Activated naive CD4-positive, alpha-beta T cell treated with anti-CD3 and anti-CD28 coated beads for 36 hours (primary cell): ENCODE data around the gene ADGB. TPM values are rescaled to one million over a fixed set of nuclear protein-coding genes. Genes with fewer than 3 reads are reported as not detected.

Experiments
- CTCF ChIA-PET: fragments of 350-600 bp; sonication (Branson Sonifier 250); formaldehyde crosslinking; loops from one replicate; lab custom pipeline; 2021; ENCODE audit warnings: antibody characterized with exemption; lab: Charles Lee
- DNase-seq: peaks from one replicate; pipeline ENCODE4 v3.0.0-alpha.2; 2020
- H3K27ac Mint-ChIP-seq: one replicate; pipeline ENCODE4 v1.8.0; 2021; ENCODE audit warnings: mild to moderate bottlenecking, mixed read lengths
- H3K27me3 Mint-ChIP-seq: one replicate; pipeline ENCODE4 v1.8.0; 2021; ENCODE audit warnings: low read depth, mixed read lengths
- H3K36me3 Mint-ChIP-seq: one replicate; pipeline ENCODE4 v1.8.0; 2021; ENCODE audit warnings: low read depth, mixed read lengths
- H3K4me1 Mint-ChIP-seq: one replicate; pipeline ENCODE4 v1.8.0; 2021; ENCODE audit warnings: low read depth, mixed read lengths
- H3K4me3 Mint-ChIP-seq: one replicate; pipeline ENCODE4 v1.8.0; 2021; ENCODE audit warnings: mild to moderate bottlenecking, moderate library complexity, mixed read lengths
- H3K9me3 Mint-ChIP-seq: one replicate; pipeline ENCODE4 v1.8.0; 2021; ENCODE audit warnings: mixed read lengths
- intact Hi-C: fragments of 100-400 bp; cut with micrococcal nuclease; formaldehyde crosslinking; loops from one replicate; pipeline ENCODE4 v1.15.1; 2023
- total RNA-seq, 2 experiments: library from RNA; stranded (reverse); gene quantifications; one replicate each; pipeline ENCODE4 v1.2.3, GENCODE V29; 2021

Gene ADGB
- total RNA-seq, 2 experiments from 2014 or later = not detected

- H3K36me3 Mint-ChIP-seq = no peaks in the 10 kb centered on the region
- no peaks in the 10 kb centered on the region for H3K27me3 Mint-ChIP-seq
- CTCF ChIA-PET = interaction anchor here (0.6 to 2.2 kb wide), 4 partner anchors 330 to 772 kb away, joined by 3 to 13 read pairs (median 4); no protein-coding TSS in a partner anchor
- DNase-seq = peak; percentile 57
- intact Hi-C loops = loop anchor here (1.0 to 10.0 kb wide), 4 partner anchors 85 to 771 kb away; partner anchors contain the start of gene RAB32
- no peak overlapping the region for H3K4me3 Mint-ChIP-seq
- H3K27ac Mint-ChIP-seq = no peak overlapping the region
- H3K9me3 Mint-ChIP-seq = peaks cover 2% of the 10 kb centered on the region
- H3K4me1 Mint-ChIP-seq = no peaks in the 10 kb centered on the region
Measured at GRCh38 chr6:146700078-146700686, 101.4 kb downstream of the ADGB start.

GRCh38 chr6:146701632-146702031, 102.9 kb downstream of the ADGB start:
- CTCF ChIA-PET = interaction anchor here (0.6 kb wide), 1 partner anchor 339 kb away, joined by 3 read pairs; no protein-coding TSS in a partner anchor
- Mint-ChIP-seq H3K4me1 (no peaks in the 10 kb centered on the region), H3K27me3 (no peaks in the 10 kb centered on the region), H3K36me3 (no peaks in the 10 kb centered on the region), H3K4me3 (no peak overlapping the region), H3K27ac (no peak overlapping the region), H3K9me3 (peaks cover 2% of the 10 kb centered on the region)
- intact Hi-C loops = loop anchor here (2.0 to 10.0 kb wide), 3 partner anchors 83 to 667 kb away; partner anchors contain the start of gene RAB32
- no peak for DNase-seq

GRCh38 chr6:146709036-146709622, 110.4 kb downstream of the ADGB start:
- H3K27me3 Mint-ChIP-seq = peaks cover 3% of the 10 kb centered on the region
- H3K4me1 Mint-ChIP-seq = peaks cover 2% of the 10 kb centered on the region
- peaks cover 2% of the 10 kb centered on the region for H3K9me3 Mint-ChIP-seq
- intact Hi-C loops = loop anchor here (10.0 kb wide), 1 partner anchor 674 kb away; no protein-coding TSS in a partner anchor
- CTCF ChIA-PET = no interaction called here
- H3K36me3 Mint-ChIP-seq = no peaks in the 10 kb centered on the region
- no peak overlapping the region for H3K4me3 Mint-ChIP-seq
- H3K27ac Mint-ChIP-seq = no peak overlapping the region
- no peak for DNase-seq

GRCh38 chr6:146719387-146719786, 120.6 kb downstream of the ADGB start:
- H3K27ac Mint-ChIP-seq = no peak overlapping the region
- H3K4me1 Mint-ChIP-seq = no peaks in the 10 kb centered on the region
- DNase-seq = no peak
- CTCF ChIA-PET = no interaction called here
- H3K4me3 Mint-ChIP-seq = no peak overlapping the region
- no peaks in the 10 kb centered on the region for H3K9me3 Mint-ChIP-seq
- no peaks in the 10 kb centered on the region for H3K27me3 Mint-ChIP-seq
- no peaks in the 10 kb centered on the region for H3K36me3 Mint-ChIP-seq
- intact Hi-C loops = no loop called here

GRCh38 chr6:146739696-146740095, 140.9 kb downstream of the ADGB start:
- DNase-seq = no peak
- CTCF ChIA-PET = no interaction called here
- Mint-ChIP-seq H3K27me3 (no peaks in the 10 kb centered on the region), H3K9me3 (no peaks in the 10 kb centered on the region), H3K4me3 (no peak overlapping the region), H3K27ac (no peak overlapping the region), H3K4me1 (no peaks in the 10 kb centered on the region), H3K36me3 (no peaks in the 10 kb centered on the region)
- intact Hi-C loops = no loop called here

- no peak for DNase-seq
- no peaks in the 10 kb centered on the region for H3K9me3 Mint-ChIP-seq
- CTCF ChIA-PET = interaction anchor here (0.5 kb wide), 1 partner anchor 824 kb away, joined by 3 read pairs; no protein-coding TSS in a partner anchor
- no peaks in the 10 kb centered on the region for H3K36me3 Mint-ChIP-seq
- no peaks in the 10 kb centered on the region for H3K4me1 Mint-ChIP-seq
- intact Hi-C loops = no loop called here
- H3K27me3 Mint-ChIP-seq = no peaks in the 10 kb centered on the region
- no peak overlapping the region for H3K4me3 Mint-ChIP-seq
- no peak overlapping the region for H3K27ac Mint-ChIP-seq
Measured at GRCh38 chr6:146741609-146742008, 142.8 kb downstream of the ADGB start.

- H3K27ac Mint-ChIP-seq = no peak overlapping the region
- peaks cover 5% of the 10 kb centered on the region for H3K9me3 Mint-ChIP-seq
- CTCF ChIA-PET = no interaction called here
- H3K4me1 Mint-ChIP-seq = no peaks in the 10 kb centered on the region
- no peak overlapping the region for H3K4me3 Mint-ChIP-seq
- intact Hi-C loops = no loop called here
- no peak for DNase-seq
- H3K27me3 Mint-ChIP-seq = no peaks in the 10 kb centered on the region
- no peaks in the 10 kb centered on the region for H3K36me3 Mint-ChIP-seq
Measured at GRCh38 chr6:146753306-146753705, 154.5 kb downstream of the ADGB start.

- Mint-ChIP-seq H3K27ac (no peak overlapping the region), H3K9me3 (no peaks in the 10 kb centered on the region), H3K4me3 (no peak overlapping the region), H3K4me1 (peaks cover 19% of the 10 kb centered on the region), H3K27me3 (no peaks in the 10 kb centered on the region), H3K36me3 (no peaks in the 10 kb centered on the region)
- intact Hi-C loops = no loop called here
- CTCF ChIA-PET = interaction anchor here (0.6 kb wide), 2 partner anchors 185 to 639 kb away, joined by 3 read pairs; no protein-coding TSS in a partner anchor
- DNase-seq = no peak
Measured at GRCh38 chr6:146767632-146768031, 168.9 kb downstream of the ADGB start.

GRCh38 chr6:146768722-146769121, 169.9 kb downstream of the ADGB start:
- CTCF ChIA-PET = interaction anchor here (1.4 kb wide), 1 partner anchor 17 kb away, joined by 3 read pairs; no protein-coding TSS in a partner anchor
- no peak for DNase-seq
- no peak overlapping the region for H3K27ac Mint-ChIP-seq
- H3K4me1 Mint-ChIP-seq = peaks cover 22% of the 10 kb centered on the region
- no peak overlapping the region for H3K4me3 Mint-ChIP-seq
- no peaks in the 10 kb centered on the region for H3K27me3 Mint-ChIP-seq
- no peaks in the 10 kb centered on the region for H3K36me3 Mint-ChIP-seq
- intact Hi-C loops = no loop called here
- H3K9me3 Mint-ChIP-seq = no peaks in the 10 kb centered on the region

GRCh38 chr6:146770275-146770964, 171.6 kb downstream of the ADGB start:
- Mint-ChIP-seq H3K4me3 (peak overlapping the region; percentile 62), H3K9me3 (no peaks in the 10 kb centered on the region), H3K4me1 (peaks cover 22% of the 10 kb centered on the region), H3K27ac (no peak overlapping the region), H3K36me3 (no peaks in the 10 kb centered on the region), H3K27me3 (no peaks in the 10 kb centered on the region)
- DNase-seq = peak; percentile 22
- CTCF ChIA-PET = no interaction called here
- intact Hi-C loops = loop anchor here (5.0 to 10.0 kb wide), 3 partner anchors 228 to 1038 kb away; partner anchors contain the start of genes RAB32 and SHPRH

GRCh38 chr6:146770965-146771735, 172.4 kb downstream of the ADGB start:
- Mint-ChIP-seq H3K4me3 (peak overlapping the region; percentile 62), H3K9me3 (no peaks in the 10 kb centered on the region), H3K36me3 (no peaks in the 10 kb centered on the region), H3K27ac (no peak overlapping the region), H3K4me1 (peaks cover 22% of the 10 kb centered on the region), H3K27me3 (no peaks in the 10 kb centered on the region)
- peak; percentile 79 for DNase-seq
- intact Hi-C loops = loop anchor here (5.0 to 10.0 kb wide), 3 partner anchors 229 to 1039 kb away; partner anchors contain the start of genes RAB32 and SHPRH
- CTCF ChIA-PET = interaction anchor here (0.6 kb wide), 1 partner anchor 1384 kb away, joined by 3 read pairs; no protein-coding TSS in a partner anchor
